Activated CD8-positive, alpha-beta T cell treated with anti-CD3 and anti-CD28 coated beads, Interleukin-2, amount 10 ng/mL, durations not matched to agents 7 days and 5 days (primary cell): ENCODE results near the gene B4GALT5. TPM values are rescaled to one million over a fixed set of nuclear protein-coding genes. Genes with fewer than 3 reads are reported as not detected.
A peak's percentile ranks its signal among the peaks of the same experiment; 100 is the strongest.
"Not testable (repeated sequence)": the region's sequence is repeated elsewhere in the genome, so short reads cannot be mapped to it uniquely, and the experiment has no call there.

Source experiments
- ATAC-seq: fragments of 150-1000 bp; cut with Tn5 transposase; one replicate; pipeline ENCODE4 v1.10.0; 2021; ENCODE audit warnings: moderate library complexity
- CTCF ChIA-PET: fragments of 350-600 bp; sonication (Branson Sonifier 250); formaldehyde crosslinking; loops from one replicate; lab custom pipeline; 2021; ENCODE audit warnings: antibody characterized with exemption; lab: Charles Lee
- POLR2A ChIA-PET: fragments of 350-600 bp; sonication (Branson Sonifier 250); formaldehyde crosslinking; loops from one replicate; lab custom pipeline; 2021; ENCODE audit warnings: antibody characterized with exemption; lab: Charles Lee
- DNase-seq: peaks from one replicate; pipeline ENCODE4 v3.0.0-alpha.2; 2020
- H3K27ac Mint-ChIP-seq: one replicate; pipeline ENCODE4 v1.8.0; 2021; ENCODE audit warnings: mild to moderate bottlenecking, mixed read lengths
- H3K27me3 Mint-ChIP-seq: one replicate; pipeline ENCODE4 v1.8.0; 2021; ENCODE audit warnings: low read depth, mixed read lengths
- H3K36me3 Mint-ChIP-seq: one replicate; pipeline ENCODE4 v1.8.0; 2021; ENCODE audit warnings: low read depth, mixed read lengths
- H3K4me1 Mint-ChIP-seq: one replicate; pipeline ENCODE4 v1.8.0; 2021; ENCODE audit warnings: low read depth, mixed read lengths
- H3K4me3 Mint-ChIP-seq: one replicate; pipeline ENCODE4 v1.8.0; 2021; ENCODE audit warnings: mild to moderate bottlenecking, mixed read lengths
- H3K9me3 Mint-ChIP-seq: one replicate; pipeline ENCODE4 v1.8.0; 2022; ENCODE audit warnings: mixed read lengths; ENCODE audit not compliant: insufficient read depth
- total RNA-seq, 2 experiments: library from RNA; stranded (reverse); gene quantifications; one replicate each; pipeline ENCODE4 v1.2.3, GENCODE V29; 2021

B4GALT5 gene
- total RNA-seq, 2 experiments from 2014 or later = 13.3 to 13.4 TPM

DNA sequence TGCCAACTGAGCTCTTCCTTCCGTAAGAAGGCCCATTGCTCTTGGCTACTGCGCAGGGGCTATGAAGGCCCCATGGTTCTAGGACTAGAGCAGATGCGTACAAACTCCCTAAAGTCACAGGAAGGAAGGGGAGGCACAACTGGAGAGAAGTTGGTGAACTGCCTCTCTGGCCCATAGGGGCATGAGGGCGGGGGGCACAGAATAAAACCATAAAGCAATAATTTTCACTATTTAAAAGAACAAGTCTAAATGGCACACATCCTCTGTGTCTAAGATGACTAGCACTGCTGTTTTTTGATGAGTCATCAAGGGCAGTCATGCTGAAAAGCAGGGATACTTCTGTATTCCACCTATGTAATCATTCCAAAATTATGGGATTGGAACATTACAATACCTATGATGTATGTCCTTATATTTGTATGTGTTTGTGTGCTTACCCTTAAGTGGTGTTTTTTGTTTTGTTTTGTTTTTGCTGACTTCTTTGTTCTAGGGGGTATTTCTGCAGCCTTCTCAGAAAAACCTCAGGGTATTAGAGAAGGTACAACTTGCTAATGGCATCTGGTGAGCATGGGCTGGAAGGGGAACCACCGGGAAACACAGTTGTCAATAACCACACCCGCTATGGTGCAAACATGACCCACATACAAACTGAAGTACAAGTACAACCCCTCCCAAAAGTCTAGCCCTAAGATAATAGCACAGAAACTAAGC lies 36.9 kb downstream of the B4GALT5 start:
- peaks cover 2% of the 10 kb centered on the region for H3K27me3 Mint-ChIP-seq

DNA sequence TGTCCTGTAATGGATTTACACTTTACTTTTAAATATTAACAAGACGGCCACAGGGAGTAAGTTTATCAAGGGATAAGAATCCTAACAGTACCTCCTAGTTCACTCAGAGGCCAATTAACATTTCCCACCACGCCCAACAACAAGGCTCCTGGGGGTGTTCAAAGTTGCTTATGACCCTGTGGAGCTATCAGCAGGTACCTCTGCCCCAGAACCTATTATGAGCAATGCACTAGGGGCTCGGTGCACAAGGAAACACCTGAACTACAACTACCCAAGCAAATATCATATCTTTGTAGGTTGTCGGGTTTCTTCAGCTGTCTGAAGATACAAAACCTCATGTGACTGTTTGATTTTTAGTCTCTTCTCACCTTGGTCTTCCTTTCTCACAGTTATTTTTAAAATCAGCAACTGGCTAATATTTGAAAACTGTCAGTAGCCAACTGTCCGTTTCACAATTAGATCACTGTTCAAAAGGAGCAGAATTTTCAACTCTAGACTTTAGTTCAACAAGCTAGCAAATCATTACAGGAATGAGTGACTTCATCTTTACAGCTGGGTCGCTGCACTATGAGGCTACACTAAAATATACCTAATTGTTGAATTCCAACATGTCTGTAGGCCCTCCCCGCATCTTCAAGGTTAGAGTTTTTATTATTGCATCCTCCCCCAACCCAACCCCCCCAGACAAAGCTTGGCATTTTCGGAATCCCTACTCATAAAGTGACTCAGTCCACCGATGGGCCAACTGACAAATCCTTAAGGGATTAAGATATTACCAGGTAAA lies 38.1 kb downstream of the B4GALT5 start:
- DNase-seq = no peak
- no peak for ATAC-seq
- CTCF ChIA-PET = interaction anchor here (0.7 to 2.2 kb wide), 9 partner anchors 10 to 170 kb away, joined by 3 to 7 read pairs (median 3); no protein-coding TSS in a partner anchor
- no peaks in the 10 kb centered on the region for H3K9me3 Mint-ChIP-seq
- H3K27me3 Mint-ChIP-seq = peaks cover 2% of the 10 kb centered on the region
- H3K4me3 Mint-ChIP-seq = no peak overlapping the region
- peaks cover 63% of the 10 kb centered on the region for H3K4me1 Mint-ChIP-seq
- no peak overlapping the region for H3K27ac Mint-ChIP-seq
- POLR2A ChIA-PET = interaction anchor here (0.6 kb wide), 1 partner anchor 173 kb away, joined by 3 read pairs; no protein-coding TSS in a partner anchor
- H3K36me3 Mint-ChIP-seq = peaks cover 2% of the 10 kb centered on the region

More for the DNA sequence above, 36.9 kb downstream of the B4GALT5 start:
- DNase-seq (peak; percentile 62), ATAC-seq (peak; percentile 78)
- Mint-ChIP-seq H3K9me3 (no peaks in the 10 kb centered on the region), H3K27ac (peak overlapping the region; percentile 63), H3K4me1 (peaks cover 57% of the 10 kb centered on the region), H3K36me3 (peaks cover 2% of the 10 kb centered on the region), H3K4me3 (peak overlapping the region; percentile 6)
- CTCF ChIA-PET = interaction anchor here (0.9 to 2.2 kb wide), 4 partner anchors 8 to 142 kb away, joined by 3 to 7 read pairs (median 4); no protein-coding TSS in a partner anchor
- POLR2A ChIA-PET = interaction anchor here (0.6 kb wide), 1 partner anchor 172 kb away, joined by 3 read pairs; no protein-coding TSS in a partner anchor

DNA sequence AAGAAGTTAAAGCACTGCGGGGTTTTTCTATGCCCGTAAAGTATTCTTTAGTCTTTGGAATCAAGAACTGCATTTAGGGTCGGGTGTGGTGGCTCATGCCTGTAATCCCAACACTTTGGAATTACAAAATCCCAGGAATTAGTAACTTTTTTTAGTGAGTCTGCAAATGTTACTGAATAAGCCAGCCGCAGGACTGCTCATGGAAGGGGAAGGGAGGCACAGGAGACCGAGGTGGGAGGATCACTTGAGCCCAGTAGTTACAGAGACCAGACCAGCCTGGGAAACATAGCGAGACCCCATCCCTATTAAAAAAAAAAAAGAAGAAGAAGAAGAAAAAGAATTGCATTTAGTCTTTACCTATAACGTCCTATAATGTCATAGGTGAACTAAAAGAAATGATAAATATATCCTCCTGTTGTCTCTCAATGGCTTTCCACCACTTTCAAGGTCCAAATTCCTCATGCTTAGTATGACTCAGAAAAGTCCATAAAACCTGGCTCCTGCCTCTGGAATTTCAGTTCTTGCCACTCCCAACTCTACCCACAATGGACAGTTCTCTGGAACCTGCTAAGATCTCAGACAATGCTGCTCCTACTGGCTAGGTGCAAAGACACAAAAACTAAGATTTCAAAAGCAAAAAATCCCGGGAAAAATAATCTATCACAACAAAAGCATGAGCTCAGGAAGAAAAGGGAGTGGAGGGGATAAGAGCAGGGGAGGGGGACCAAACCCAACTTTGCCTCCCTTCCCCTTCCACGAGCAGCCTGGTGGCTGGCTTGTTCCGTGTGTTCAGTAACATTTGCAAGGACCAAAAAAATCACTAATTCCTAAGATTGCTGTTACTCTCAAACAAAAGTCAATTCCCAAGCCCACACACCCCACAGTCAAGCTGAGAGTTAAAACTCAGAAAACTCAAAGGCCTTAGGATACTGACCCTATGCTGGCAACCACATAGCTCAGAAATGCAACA lies 39.0 kb downstream of the B4GALT5 start:
- ATAC-seq (no peak), DNase-seq (no peak)
- Mint-ChIP-seq H3K27ac (no peak overlapping the region), H3K9me3 (no peaks in the 10 kb centered on the region), H3K36me3 (peaks cover 2% of the 10 kb centered on the region), H3K4me3 (no peak overlapping the region), H3K27me3 (peaks cover 2% of the 10 kb centered on the region), H3K4me1 (peaks cover 70% of the 10 kb centered on the region)
- ChIA-PET CTCF (interaction anchor here (0.9 to 2.2 kb wide), 7 partner anchors 11 to 171 kb away, joined by 3 to 7 read pairs (median 3); no protein-coding TSS in a partner anchor), POLR2A (interaction anchor here (0.5 kb wide), 1 partner anchor 89 kb away, joined by 3 read pairs; no protein-coding TSS in a partner anchor)

DNA sequence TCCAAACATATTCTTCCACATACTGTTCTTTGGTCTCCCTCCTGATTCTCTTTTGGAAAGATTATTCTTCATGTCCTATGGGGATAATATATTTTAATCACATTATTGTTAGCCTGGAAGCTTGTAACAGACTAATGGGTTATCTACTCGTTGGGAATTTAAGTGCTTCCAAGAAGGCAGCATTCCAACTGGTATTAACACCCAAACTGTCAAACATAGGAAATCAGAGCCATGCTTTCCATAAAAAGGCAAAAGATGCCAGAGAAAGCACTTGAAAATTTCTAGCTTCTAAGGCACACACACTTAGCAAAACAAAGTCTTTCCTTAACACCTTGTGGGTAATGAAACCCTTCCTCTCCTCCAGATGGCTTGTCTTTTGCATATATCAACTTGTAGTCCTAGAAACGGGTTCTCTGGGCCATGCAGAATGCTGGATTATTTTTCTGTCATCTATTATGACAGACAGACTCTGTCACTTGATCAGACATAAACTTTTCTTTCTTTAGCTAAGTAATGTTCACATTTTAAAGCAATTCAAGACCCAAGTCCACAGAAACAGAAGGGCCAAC lies 41.5 kb downstream of the B4GALT5 start:
- H3K27me3 Mint-ChIP-seq = peaks cover 2% of the 10 kb centered on the region
- ChIA-PET CTCF (interaction anchor here (1.2 to 1.5 kb wide), 3 partner anchors 10 to 150 kb away, joined by 3 to 4 read pairs (median 3); no protein-coding TSS in a partner anchor), POLR2A (interaction anchor here (0.6 kb wide), 1 partner anchor 130 kb away, joined by 3 read pairs; no protein-coding TSS in a partner anchor)
- no peak overlapping the region for H3K27ac Mint-ChIP-seq
- ATAC-seq (no peak), DNase-seq (no peak)
- H3K36me3 Mint-ChIP-seq = peaks cover 7% of the 10 kb centered on the region
- no peaks in the 10 kb centered on the region for H3K9me3 Mint-ChIP-seq
- peaks cover 63% of the 10 kb centered on the region for H3K4me1 Mint-ChIP-seq
- H3K4me3 Mint-ChIP-seq = no peak overlapping the region

DNA sequence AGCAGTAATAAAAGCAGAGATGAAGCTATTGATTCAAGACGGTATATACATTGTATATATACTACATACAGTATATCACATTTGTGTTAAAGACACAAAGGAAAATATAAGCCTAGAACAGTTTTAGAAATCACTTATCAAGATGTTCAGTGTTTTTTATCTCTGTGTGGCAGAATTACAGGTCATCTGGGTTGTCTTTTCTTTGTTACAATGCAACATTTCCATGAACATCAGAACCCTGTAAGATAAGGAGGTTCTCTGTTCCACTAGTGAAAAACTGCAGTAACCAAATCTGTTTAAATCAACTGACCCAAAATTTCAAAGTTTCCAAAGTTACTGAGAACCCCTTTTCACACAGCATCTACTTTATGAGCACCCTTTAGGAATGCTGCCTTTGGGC lies 42.2 kb downstream of the B4GALT5 start:
- POLR2A ChIA-PET = interaction anchor here (0.6 kb wide), 1 partner anchor 130 kb away, joined by 3 read pairs; no protein-coding TSS in a partner anchor
- CTCF ChIA-PET = interaction anchor here (1.1 to 3.6 kb wide), 5 partner anchors 9 to 175 kb away, joined by 3 to 25 read pairs (median 3); no protein-coding TSS in a partner anchor
- no peak for ATAC-seq
- Mint-ChIP-seq H3K9me3 (no peaks in the 10 kb centered on the region), H3K4me1 (peaks cover 56% of the 10 kb centered on the region), H3K4me3 (no peak overlapping the region), H3K36me3 (peaks cover 7% of the 10 kb centered on the region), H3K27ac (no peak overlapping the region), H3K27me3 (peaks cover 2% of the 10 kb centered on the region)
- DNase-seq = no peak

DNA sequence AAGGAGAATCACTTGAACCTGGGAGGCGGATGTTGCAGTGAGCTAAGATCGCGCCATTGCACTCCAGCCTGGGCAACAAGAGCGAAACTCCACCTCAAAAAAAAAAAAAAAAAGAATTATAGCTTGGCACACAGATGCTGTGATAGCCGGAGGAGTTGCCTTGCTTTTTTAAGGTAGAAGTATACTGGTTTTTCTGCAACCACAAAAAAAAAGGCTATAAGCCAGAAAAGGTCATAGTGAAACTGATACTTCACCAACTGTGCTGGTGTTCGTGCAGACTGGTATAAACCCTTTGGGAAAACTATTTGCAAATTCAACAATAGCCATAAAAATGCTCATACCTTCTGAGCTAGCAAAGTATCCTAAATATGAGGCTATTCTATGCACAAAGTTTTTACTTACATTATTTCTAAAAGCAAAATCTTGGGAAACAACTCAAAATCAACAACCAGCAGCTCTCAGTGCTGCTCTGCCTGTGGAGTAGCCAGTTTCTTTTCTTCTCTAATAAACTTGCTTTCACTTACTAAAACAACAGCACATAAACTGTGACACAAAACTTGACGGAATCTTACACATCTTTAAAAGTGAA lies 44.0 kb downstream of the B4GALT5 start:
- H3K4me3 Mint-ChIP-seq = peak overlapping the region; percentile 57
- ChIA-PET CTCF (interaction anchor here (1.2 to 3.6 kb wide), 6 partner anchors 8 to 176 kb away, joined by 3 to 25 read pairs (median 4); no protein-coding TSS in a partner anchor), POLR2A (interaction anchor here (0.7 to 1.1 kb wide), 5 partner anchors 28 to 143 kb away, joined by 3 to 4 read pairs (median 3); partner anchors contain the start of gene SLC9A8)
- H3K27ac Mint-ChIP-seq = peak overlapping the region; percentile 80
- H3K27me3 Mint-ChIP-seq = peaks cover 4% of the 10 kb centered on the region
- peak; percentile 46 for DNase-seq
- no peaks in the 10 kb centered on the region for H3K9me3 Mint-ChIP-seq
- peaks cover 7% of the 10 kb centered on the region for H3K36me3 Mint-ChIP-seq
- H3K4me1 Mint-ChIP-seq = peaks cover 42% of the 10 kb centered on the region
- peak; percentile 89 for ATAC-seq

DNA sequence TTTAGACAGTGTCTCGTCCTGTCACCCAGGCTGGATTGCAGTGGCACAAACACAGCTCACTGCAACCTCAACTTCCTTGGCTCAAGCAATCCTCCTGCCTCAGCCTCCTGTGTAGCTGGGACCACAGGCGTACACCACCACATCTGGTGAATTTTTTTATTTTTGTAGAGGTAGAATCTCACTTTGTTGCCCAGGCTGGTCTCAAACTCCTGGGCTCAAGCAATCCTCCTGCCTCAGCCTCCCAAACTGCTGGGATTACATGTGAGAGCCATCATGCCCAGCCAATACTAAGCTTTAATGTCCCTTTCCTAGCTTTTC lies 44.8 kb downstream of the B4GALT5 start:
- peak overlapping the region; percentile 80 for H3K27ac Mint-ChIP-seq
- ATAC-seq, H3K27me3 Mint-ChIP-seq, H3K9me3 Mint-ChIP-seq, DNase-seq, POLR2A ChIA-PET, H3K36me3 Mint-ChIP-seq: not testable (repeated sequence)
- H3K4me3 Mint-ChIP-seq = peak overlapping the region; percentile 57
- CTCF ChIA-PET = interaction anchor here (1.2 to 3.6 kb wide), 7 partner anchors 9 to 177 kb away, joined by 3 to 25 read pairs (median 5); no protein-coding TSS in a partner anchor
- peaks cover 44% of the 10 kb centered on the region for H3K4me1 Mint-ChIP-seq

DNA sequence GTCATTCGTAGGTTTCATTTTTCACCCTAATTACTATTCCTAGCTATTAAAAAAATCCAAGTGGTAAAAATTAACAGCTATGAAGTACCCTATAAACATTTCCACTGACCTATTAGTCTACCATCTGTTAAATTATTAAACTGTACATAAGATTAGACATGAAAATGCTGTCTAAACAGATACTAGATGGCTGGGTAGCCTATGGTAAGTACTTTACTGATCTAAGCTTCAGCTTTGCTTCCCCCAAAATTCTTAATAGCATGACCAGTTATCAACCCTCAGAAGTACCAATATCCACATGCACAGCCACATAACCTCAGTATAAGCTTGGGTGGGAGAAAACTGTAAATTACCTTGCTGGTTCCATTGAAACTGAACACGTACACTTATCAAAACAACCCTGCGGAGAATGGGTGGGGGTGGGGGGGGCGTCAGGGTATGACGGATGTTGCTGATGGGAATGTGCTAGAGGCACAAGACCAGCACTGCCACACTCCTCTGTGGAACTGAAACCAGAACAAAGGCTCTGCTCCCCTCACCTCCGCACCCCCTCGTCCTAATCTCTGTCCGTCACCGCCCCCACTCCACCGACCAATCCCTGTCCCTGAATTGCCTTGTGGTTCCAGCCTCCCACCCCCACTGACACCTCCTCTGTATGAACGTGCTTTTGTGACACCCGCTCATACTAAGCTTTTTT lies 45.3 kb downstream of the B4GALT5 start:
- DNase-seq = peak; percentile 59
- H3K9me3 Mint-ChIP-seq = no peaks in the 10 kb centered on the region
- peak overlapping the region; percentile 57 for H3K4me3 Mint-ChIP-seq
- peak; percentile 27 for ATAC-seq
- H3K27me3 Mint-ChIP-seq = peaks cover 4% of the 10 kb centered on the region
- H3K36me3 Mint-ChIP-seq = peaks cover 7% of the 10 kb centered on the region
- POLR2A ChIA-PET = no interaction called here
- H3K4me1 Mint-ChIP-seq = peaks cover 46% of the 10 kb centered on the region
- peak overlapping the region; percentile 80 for H3K27ac Mint-ChIP-seq
- CTCF ChIA-PET = interaction anchor here (1.1 to 3.6 kb wide), 8 partner anchors 9 to 178 kb away, joined by 3 to 25 read pairs (median 5); no protein-coding TSS in a partner anchor

DNA sequence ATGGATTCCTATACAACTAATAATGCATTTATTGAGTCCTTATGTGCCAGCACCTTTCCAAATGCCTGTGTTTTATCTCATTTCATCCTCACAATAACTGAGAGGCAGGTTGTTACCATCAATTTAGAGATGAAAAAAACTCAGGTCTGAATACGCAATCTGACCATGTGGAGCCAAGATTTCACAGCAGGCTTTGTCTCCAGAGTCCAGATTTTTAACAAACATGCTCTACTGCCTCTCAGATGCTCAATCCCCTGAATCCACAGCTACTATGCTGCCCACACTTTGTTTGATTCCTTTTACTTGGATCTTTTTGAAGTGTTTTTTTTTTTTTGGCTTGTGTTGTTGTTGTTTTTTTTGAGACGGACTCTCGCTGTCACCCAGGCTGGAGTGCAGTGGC lies 46.8 kb downstream of the B4GALT5 start:
- CTCF ChIA-PET = interaction anchor here (1.2 kb wide), 1 partner anchor 23 kb away, joined by 3 read pairs; no protein-coding TSS in a partner anchor
- no peak for DNase-seq
- H3K36me3 Mint-ChIP-seq = peaks cover 7% of the 10 kb centered on the region
- peaks cover 54% of the 10 kb centered on the region for H3K4me1 Mint-ChIP-seq
- no peaks in the 10 kb centered on the region for H3K9me3 Mint-ChIP-seq
- H3K4me3 Mint-ChIP-seq = no peak overlapping the region
- H3K27me3 Mint-ChIP-seq = peaks cover 4% of the 10 kb centered on the region
- POLR2A ChIA-PET = no interaction called here
- ATAC-seq = no peak
- no peak overlapping the region for H3K27ac Mint-ChIP-seq
